Peyer's patch (tissue), 4 donors: Measurements from ENCODE around the gene PSMD7. TPM values are rescaled to one million over a fixed set of nuclear protein-coding genes. Genes with fewer than 3 reads are reported as not detected.
A peak's percentile ranks its signal among the peaks of the same experiment; 100 is the strongest.
"Not testable (repeated sequence)": the region's sequence is repeated elsewhere in the genome, so short reads cannot be mapped to it uniquely, and the experiment has no call there.

Experiments used
- DNase-seq, 3 donors: peaks; one replicate each; pipeline ENCODE4 v3.0.0-alpha.2; 2017 to 2019
- H3K27ac ChIP-seq, 4 donors: fragments of 200-600 bp; sonication (generic); one replicate each; pipeline ENCODE4 v1.5.1; 2016 to 2019
- H3K27me3 ChIP-seq, 2 donors: fragments of 200-600 bp; sonication (generic); one replicate each; pipeline ENCODE4 v1.5.1; 2019
- H3K36me3 ChIP-seq, 3 donors: fragments of 200-600 bp; sonication (generic); one replicate each; pipeline ENCODE4 v1.5.1; 2016 to 2019
- H3K4me1 ChIP-seq, 4 donors: fragments of 200-600 bp; sonication (generic); one replicate each; pipeline ENCODE4 v1.5.1; 2016 to 2019
- H3K4me3 ChIP-seq, 4 donors: fragments of 200-600 bp; sonication (generic); 1 replicate in 3 of 4; 2 replicates in 1 of 4; pipeline ENCODE4 v1.5.1; 2016 to 2019; ENCODE audit warnings: mild to moderate bottlenecking in 1 of 4
- H3K9me3 ChIP-seq, 4 donors: fragments of 200-600 bp; sonication (generic); one replicate each; pipeline ENCODE4 v1.5.1; 2016 to 2019; ENCODE audit warnings: mild to moderate bottlenecking in 1 of 4
- POLR2A ChIP-seq, 2 donors: fragments of 450-650 bp; IDR thresholded peaks; one replicate each; pipeline ENCODE4 v1.5.1; 2017; ENCODE audit warnings: antibody characterized with exemption in 2 of 2, mild to moderate bottlenecking in 2 of 2, moderate library complexity in 2 of 2
- total RNA-seq, 4 donors: library from RNA; depleted of rRNA; stranded (reverse); fragments of >200 nt; gene quantifications; one replicate each; pipeline ENCODE4 v1.1.0, GENCODE V29; 2016
- TF ChIP-seq, protein P1 (sequence below), 6 experiments: fragments of 450-650 bp in 4 of 6; fragments of 200-600 bp in 2 of 6; sonication (generic) in 1 of 6; IDR thresholded peaks; one replicate each; pipeline ENCODE4 v1.5.1; 2017 to 2019; ENCODE audit warnings: antibody characterized with exemption in 6 of 6, mild to moderate bottlenecking in 3 of 6, moderate library complexity in 1 of 6

The PSMD7 gene
- total RNA-seq, 4 donors from 2014 or later, result 43.3 to 62.5 (median 53.9) TPM

- no peaks in the 10 kb centered on the region for H3K9me3 ChIP-seq
- H3K36me3 ChIP-seq, result peaks cover 0 to 3% (median 0%) of the 10 kb centered on the region in 3 donors
- no peak overlapping the region for H3K27ac ChIP-seq
- DNase-seq, result no peak
- no peak overlapping the region for H3K4me3 ChIP-seq
- no peaks in the 10 kb centered on the region for H3K27me3 ChIP-seq
- H3K4me1 ChIP-seq, result no peaks in the 10 kb centered on the region
- TF ChIP-seq POLR2A (IDR thresholded peaks at IDR 0.05), result no peak
- TF ChIP-seq, protein P1, sequence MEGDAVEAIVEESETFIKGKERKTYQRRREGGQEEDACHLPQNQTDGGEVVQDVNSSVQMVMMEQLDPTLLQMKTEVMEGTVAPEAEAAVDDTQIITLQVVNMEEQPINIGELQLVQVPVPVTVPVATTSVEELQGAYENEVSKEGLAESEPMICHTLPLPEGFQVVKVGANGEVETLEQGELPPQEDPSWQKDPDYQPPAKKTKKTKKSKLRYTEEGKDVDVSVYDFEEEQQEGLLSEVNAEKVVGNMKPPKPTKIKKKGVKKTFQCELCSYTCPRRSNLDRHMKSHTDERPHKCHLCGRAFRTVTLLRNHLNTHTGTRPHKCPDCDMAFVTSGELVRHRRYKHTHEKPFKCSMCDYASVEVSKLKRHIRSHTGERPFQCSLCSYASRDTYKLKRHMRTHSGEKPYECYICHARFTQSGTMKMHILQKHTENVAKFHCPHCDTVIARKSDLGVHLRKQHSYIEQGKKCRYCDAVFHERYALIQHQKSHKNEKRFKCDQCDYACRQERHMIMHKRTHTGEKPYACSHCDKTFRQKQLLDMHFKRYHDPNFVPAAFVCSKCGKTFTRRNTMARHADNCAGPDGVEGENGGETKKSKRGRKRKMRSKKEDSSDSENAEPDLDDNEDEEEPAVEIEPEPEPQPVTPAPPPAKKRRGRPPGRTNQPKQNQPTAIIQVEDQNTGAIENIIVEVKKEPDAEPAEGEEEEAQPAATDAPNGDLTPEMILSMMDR (IDR thresholded peaks at IDR 0.05), result no peak
These were observed 24.1 kb downstream of the PSMD7 start for GRCh38 chr16:74320707-74321106.

GRCh38 chr16:74321356-74321755, 24.7 kb downstream of the PSMD7 start:
- H3K27me3 ChIP-seq, result no peaks in the 10 kb centered on the region
- no peak overlapping the region for H3K27ac ChIP-seq
- no peak for DNase-seq
- no peak overlapping the region for H3K4me3 ChIP-seq
- TF ChIP-seq, protein P1 (IDR thresholded peaks at IDR 0.05), result no peak
- TF ChIP-seq POLR2A (IDR thresholded peaks at IDR 0.05), result no peak
- no peaks in the 10 kb centered on the region for H3K4me1 ChIP-seq
- no peaks in the 10 kb centered on the region for H3K9me3 ChIP-seq
- H3K36me3 ChIP-seq, result peaks cover 0 to 10% (median 0%) of the 10 kb centered on the region in 3 donors

- no peak for DNase-seq
- H3K27ac ChIP-seq, result peak overlapping the region in 1 of 4 donors; percentile 5
These were observed 25.7 kb downstream of the PSMD7 start for GRCh38 chr16:74322301-74322710.

GRCh38 chr16:74324777-74325176, 28.2 kb downstream of the PSMD7 start:
- DNase-seq, H3K4me3 ChIP-seq, H3K9me3 ChIP-seq, H3K27me3 ChIP-seq, H3K4me1 ChIP-seq, H3K27ac ChIP-seq: not testable (repeated sequence)
- H3K36me3 ChIP-seq, result peaks cover 0 to 34% (median 0%) of the 10 kb centered on the region in 3 donors

More at GRCh38 chr16:74322301-74322710, 25.7 kb downstream of the PSMD7 start:
- Histone ChIP-seq H3K4me1 (no peaks in the 10 kb centered on the region), H3K36me3 (peaks cover 0 to 19% (median 0%) of the 10 kb centered on the region in 3 donors), H3K4me3 (no peak overlapping the region), H3K27me3 (no peaks in the 10 kb centered on the region), H3K9me3 (no peaks in the 10 kb centered on the region)
- TF ChIP-seq POLR2A (IDR thresholded peaks at IDR 0.05), result no peak
- TF ChIP-seq, protein P1 (IDR thresholded peaks at IDR 0.05), result no peak

GRCh38 chr16:74325641-74326040, 29.0 kb downstream of the PSMD7 start:
- no peak for DNase-seq
- peaks cover 0 to 38% (median 0%) of the 10 kb centered on the region in 3 donors for H3K36me3 ChIP-seq

GRCh38 chr16:74328346-74328745, 31.7 kb downstream of the PSMD7 start:
- not testable (repeated sequence) for H3K27me3 ChIP-seq, H3K9me3 ChIP-seq, H3K4me3 ChIP-seq, H3K27ac ChIP-seq, DNase-seq, H3K4me1 ChIP-seq
- peaks cover 0 to 62% (median 0%) of the 10 kb centered on the region in 3 donors for H3K36me3 ChIP-seq

More at GRCh38 chr16:74325641-74326040, 29.0 kb downstream of the PSMD7 start:
- no peak overlapping the region for H3K27ac ChIP-seq
- no peaks in the 10 kb centered on the region for H3K9me3 ChIP-seq
- no peak overlapping the region for H3K4me3 ChIP-seq
- no peak for TF ChIP-seq POLR2A (IDR thresholded peaks at IDR 0.05)
- TF ChIP-seq, protein P1 (IDR thresholded peaks at IDR 0.05), result no peak
- H3K27me3 ChIP-seq, result no peaks in the 10 kb centered on the region
- H3K4me1 ChIP-seq, result no peaks in the 10 kb centered on the region

DNA sequence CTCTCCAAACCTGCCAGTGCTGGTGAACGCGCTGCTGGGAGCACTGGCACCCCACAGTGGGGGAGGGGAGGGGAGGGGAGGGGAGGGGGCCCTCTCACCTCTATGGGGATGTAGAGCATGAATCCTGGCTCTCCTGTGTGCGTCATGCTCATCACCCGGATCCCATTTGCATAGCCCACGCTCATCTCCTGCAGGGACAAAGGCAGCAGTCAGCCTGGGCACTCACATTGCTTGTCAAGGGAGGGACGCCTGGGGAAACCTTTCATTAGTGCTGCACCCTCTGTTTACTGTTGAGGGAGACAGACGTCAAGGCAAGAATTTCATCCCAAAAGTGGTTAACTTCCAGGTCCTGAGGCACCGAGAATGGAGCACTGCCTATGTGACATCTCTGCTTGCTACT, 35.9 kb downstream of the PSMD7 start:
- not testable (repeated sequence) for H3K4me1 ChIP-seq, DNase-seq, H3K4me3 ChIP-seq, H3K9me3 ChIP-seq, H3K27ac ChIP-seq, H3K27me3 ChIP-seq
- H3K36me3 ChIP-seq, result peaks cover 0 to 62% (median 0%) of the 10 kb centered on the region in 3 donors

DNA sequence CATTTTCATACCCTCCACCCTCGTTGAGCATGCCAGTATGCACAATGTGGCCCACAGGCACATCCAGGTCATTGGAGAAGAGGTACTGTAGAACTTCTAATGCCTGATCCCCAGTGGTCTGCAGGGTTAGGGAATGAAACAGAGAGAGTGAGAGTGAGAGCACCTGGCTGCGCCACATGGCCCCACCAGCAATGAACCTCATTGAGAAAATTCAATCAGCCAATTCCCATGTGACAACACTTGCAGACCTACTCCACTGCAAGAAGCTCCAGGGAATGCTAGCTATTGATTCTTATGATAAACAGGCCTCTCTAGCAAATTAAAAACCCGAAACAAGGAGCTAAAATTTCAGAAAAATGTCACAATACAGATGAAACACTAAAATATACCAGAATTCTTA, 40.9 kb downstream of the PSMD7 start:
- peaks cover 0 to 64% (median 0%) of the 10 kb centered on the region in 3 donors for H3K36me3 ChIP-seq
- not testable (repeated sequence) for DNase-seq

GRCh38 chr16:74339226-74339625, 42.6 kb downstream of the PSMD7 start:
- not testable (repeated sequence) for H3K27ac ChIP-seq, H3K4me3 ChIP-seq, DNase-seq, H3K27me3 ChIP-seq, H3K4me1 ChIP-seq, H3K9me3 ChIP-seq
- peaks cover 0 to 66% (median 0%) of the 10 kb centered on the region in 3 donors for H3K36me3 ChIP-seq

More for the DNA sequence above, 40.9 kb downstream of the PSMD7 start:
- H3K27me3 ChIP-seq, H3K9me3 ChIP-seq, H3K4me3 ChIP-seq, H3K27ac ChIP-seq, H3K4me1 ChIP-seq: not testable (repeated sequence)

GRCh38 chr16:74353038-74353437, 56.4 kb downstream of the PSMD7 start:
- H3K9me3 ChIP-seq, H3K27ac ChIP-seq: not testable (repeated sequence)

More at GRCh38 chr16:74353038-74353437, 56.4 kb downstream of the PSMD7 start:
- H3K4me1 ChIP-seq, H3K4me3 ChIP-seq, H3K27me3 ChIP-seq, DNase-seq: not testable (repeated sequence)
- peaks cover 0 to 77% (median 0%) of the 10 kb centered on the region in 3 donors for H3K36me3 ChIP-seq
